Measurements from ENCODE around the gene PIP4P1. TPM values are rescaled to one million over a fixed set of nuclear protein-coding genes. Genes with fewer than 3 reads are reported as not detected.

The PIP4P1 gene
- total and polyA plus RNA-seq, 4 donors = 13.2 to 14.9 (median 14.3) TPM

GRCh38 chr14:20412411-20412810 is 48.8 kb downstream of the PIP4P1 start:
- TF ChIP-seq HNF4G (IDR thresholded peaks at IDR 0.05) = no peak
- TF ChIP-seq FOXA2 (IDR thresholded peaks at IDR 0.05) = no peak
- no peak for TF ChIP-seq EGR1 (IDR thresholded peaks at IDR 0.05; ENCODE audit: low read depth in 2 of 2)
- no peak for TF ChIP-seq RAD21 (IDR thresholded peaks at IDR 0.05)
- TF ChIP-seq CTCF (IDR thresholded peaks at IDR 0.05; ENCODE audit: low read depth, low read length, missing input control) = no peak
- TF ChIP-seq RXRA (IDR thresholded peaks at IDR 0.05) = no peak
- TF ChIP-seq TAF1 (conservative IDR thresholded peaks at IDR 0.05) = no peak
- TF ChIP-seq REST (IDR thresholded peaks at IDR 0.05) = no peak
- TF ChIP-seq YY1 (IDR thresholded peaks at IDR 0.05) = no peak
- TF ChIP-seq NR2F2 (IDR thresholded peaks at IDR 0.05) = no peak
- no peak for TF ChIP-seq FOXA1 (IDR thresholded peaks at IDR 0.05)
- TF ChIP-seq MAX (IDR thresholded peaks at IDR 0.05) = no peak
- no peak for TF ChIP-seq GABPA (IDR thresholded peaks at IDR 0.05 in 1 of 2, conservative IDR thresholded peaks at IDR 0.05 in 1 of 2)
- TF ChIP-seq HNF4A (conservative IDR thresholded peaks at IDR 0.05) = no peak
- TF ChIP-seq SP1 (IDR thresholded peaks at IDR 0.05) = no peak
- TF ChIP-seq JUND (IDR thresholded peaks at IDR 0.05) = no peak
- Histone ChIP-seq H3K27me3 (ENCODE audit: control insufficient read depth in 4 of 4, insufficient read depth in 4 of 4, low read length in 3 of 4) (no peaks in the 10 kb centered on the region), H3K27ac (ENCODE audit: low read depth in 1 of 2, low read length in 2 of 2) (peak overlapping the region; percentile 78 to 92), H3K9me3 (ENCODE audit: control insufficient read depth in 4 of 4, low read length in 3 of 4) (no peaks in the 10 kb centered on the region), H3K4me1 (ENCODE audit: control insufficient read depth in 4 of 4, insufficient read depth in 4 of 4, low read length in 3 of 4) (peaks cover 0 to 14% (median 8%) of the 10 kb centered on the region in 4 donors), H3K9ac (ENCODE audit: low read depth in 1 of 2, low read length in 2 of 2) (no peak overlapping the region), H3K36me3 (ENCODE audit: control insufficient read depth in 4 of 4, insufficient read depth in 3 of 4, low read depth in 1 of 4, low read length in 3 of 4) (peaks cover 5 to 9% (median 6%) of the 10 kb centered on the region in 4 donors), H3K4me3 (ENCODE audit: low read depth in 1 of 3, low read length in 3 of 3) (peak overlapping the region in 2 of 3 donors; percentile 71 to 76)
- no peak for DNase-seq (ENCODE audit: low spot score)
- 5% methylated on average over 7 of the region's 7 CpGs for WGBS

- 93% methylated on average over 2 of the region's 2 CpGs for WGBS
- no peak overlapping the region for H3K4me3 ChIP-seq (ENCODE audit: low read depth in 1 of 3, low read length in 3 of 3)
- no peak for DNase-seq (ENCODE audit: low spot score)
- peaks cover 9 to 30% (median 20%) of the 10 kb centered on the region in 4 donors for H3K36me3 ChIP-seq (ENCODE audit: control insufficient read depth in 4 of 4, insufficient read depth in 3 of 4, low read depth in 1 of 4, low read length in 3 of 4)
- H3K27me3 ChIP-seq (ENCODE audit: control insufficient read depth in 4 of 4, insufficient read depth in 4 of 4, low read length in 3 of 4) = no peaks in the 10 kb centered on the region
- no peaks in the 10 kb centered on the region for H3K9me3 ChIP-seq (ENCODE audit: control insufficient read depth in 4 of 4, low read length in 3 of 4)
- peaks cover 0 to 14% (median 8%) of the 10 kb centered on the region in 4 donors for H3K4me1 ChIP-seq (ENCODE audit: control insufficient read depth in 4 of 4, insufficient read depth in 4 of 4, low read length in 3 of 4)
- no peak overlapping the region for H3K27ac ChIP-seq (ENCODE audit: low read depth in 1 of 2, low read length in 2 of 2)
- no peak overlapping the region for H3K9ac ChIP-seq (ENCODE audit: low read depth in 1 of 2, low read length in 2 of 2)
- TF ChIP-seq GABPA (IDR thresholded peaks at IDR 0.05 in 1 of 2, conservative IDR thresholded peaks at IDR 0.05 in 1 of 2) (no peak), NR2F2 (IDR thresholded peaks at IDR 0.05) (no peak), ZBTB33 (IDR thresholded peaks at IDR 0.05) (no peak), FOXA1 (IDR thresholded peaks at IDR 0.05) (no peak), ATF3 (IDR thresholded peaks at IDR 0.05) (no peak), RXRA (IDR thresholded peaks at IDR 0.05) (no peak), HNF4A (conservative IDR thresholded peaks at IDR 0.05) (no peak)
These were observed 52.0 kb downstream of the PIP4P1 start for GRCh38 chr14:20409226-20409625.
